H9 (cell line): Measurements from ENCODE around the gene CXXC5. TPM values are rescaled to one million over a fixed set of nuclear protein-coding genes. Genes with fewer than 3 reads are reported as not detected.

Experiments
- DNase-seq: peaks from one replicate; pipeline ENCODE4 v3.0.0-alpha.2; 2017
- H2AFZ ChIP-seq: one replicate; pipeline ENCODE4 v1.6.1; 2013; ENCODE audit warnings: mild to moderate bottlenecking, low read length, control low read depth, moderate library complexity
- H2AK5ac ChIP-seq: 2 replicates; pipeline ENCODE4 v1.6.1; 2013; ENCODE audit warnings: low read length, control low read depth, mixed read lengths; ENCODE audit not compliant: insufficient read length
- H2BK120ac ChIP-seq: one replicate; pipeline ENCODE4 v1.6.1; 2013; ENCODE audit warnings: low read depth, mild to moderate bottlenecking, low read length, control low read depth, inconsistent platforms; ENCODE audit not compliant: poor library complexity, severe bottlenecking
- H2BK12ac ChIP-seq: 2 replicates; pipeline ENCODE4 v1.6.1; 2013; ENCODE audit warnings: low read length, control low read depth, mixed read lengths, low read depth; ENCODE audit not compliant: insufficient read length
- H2BK15ac ChIP-seq: 2 replicates; pipeline ENCODE4 v1.6.1; 2013; ENCODE audit warnings: low read depth, low read length, control low read depth
- H2BK20ac ChIP-seq: one replicate; pipeline ENCODE4 v1.6.1; 2013; ENCODE audit warnings: low read depth, mild to moderate bottlenecking, low read length, control low read depth, inconsistent platforms; ENCODE audit not compliant: poor library complexity, severe bottlenecking
- H2BK5ac ChIP-seq: 2 replicates; pipeline ENCODE4 v1.6.1; 2013; ENCODE audit warnings: low read length, control low read depth, mixed read lengths; ENCODE audit not compliant: insufficient read length
- H3K14ac ChIP-seq: 2 replicates; pipeline ENCODE4 v1.6.1; 2013; ENCODE audit warnings: low read length, control low read depth; ENCODE audit not compliant: insufficient read depth
- H3K18ac ChIP-seq: 2 replicates; pipeline ENCODE4 v1.6.1; 2013; ENCODE audit warnings: low read depth, mild to moderate bottlenecking, mixed read lengths, low read length, control low read depth; ENCODE audit not compliant: insufficient read length
- H3K23ac ChIP-seq: 2 replicates; pipeline ENCODE4 v1.6.1; 2013; ENCODE audit warnings: low read length, control low read depth, mixed read lengths, low read depth; ENCODE audit not compliant: insufficient read length
- H3K23me2 ChIP-seq: 2 replicates; pipeline ENCODE4 v1.6.1; 2013; ENCODE audit warnings: low read depth, mild to moderate bottlenecking, mixed read lengths, low read length, control low read depth; ENCODE audit not compliant: insufficient read length, poor library complexity, severe bottlenecking
- H3K27ac ChIP-seq: 2 replicates; pipeline ENCODE4 v1.5.1; 2013; ENCODE audit warnings: low read length, control low read depth, mixed read lengths, low read depth; ENCODE audit not compliant: insufficient read length
- H3K27me3 ChIP-seq: 2 replicates; pipeline ENCODE4 v1.6.1; 2013; ENCODE audit warnings: low read length, control low read depth, inconsistent platforms; ENCODE audit not compliant: insufficient read depth
- H3K4ac ChIP-seq: 2 replicates; pipeline ENCODE4 v1.6.1; 2013; ENCODE audit warnings: low read depth, mild to moderate bottlenecking, control low read depth, inconsistent platforms, low read length, moderate library complexity
- H3K4me1 ChIP-seq: 2 replicates; pipeline ENCODE4 v1.6.1; 2013; ENCODE audit warnings: low read length, control low read depth, inconsistent platforms; ENCODE audit not compliant: insufficient read depth
- H3K4me2 ChIP-seq: 2 replicates; pipeline ENCODE4 v1.6.1; 2013; ENCODE audit warnings: low read length, control low read depth, mixed read lengths; ENCODE audit not compliant: insufficient read length, insufficient read depth
- H3K56ac ChIP-seq: 2 replicates; pipeline ENCODE4 v1.6.1; 2013; ENCODE audit warnings: low read depth, mild to moderate bottlenecking, mixed read lengths, low read length, control low read depth; ENCODE audit not compliant: insufficient read length
- H3K79me1 ChIP-seq: 2 replicates; pipeline ENCODE4 v1.6.1; 2013; ENCODE audit warnings: low read depth, mild to moderate bottlenecking, moderate library complexity, low read length, control low read depth, inconsistent platforms; ENCODE audit not compliant: insufficient read depth, poor library complexity, severe bottlenecking
- H3K79me2 ChIP-seq: 2 replicates; pipeline ENCODE4 v1.6.1; 2013; ENCODE audit warnings: low read length, control low read depth, inconsistent platforms; ENCODE audit not compliant: insufficient read depth
- H3K9ac ChIP-seq: 2 replicates; pipeline ENCODE4 v1.6.1; 2013; ENCODE audit warnings: low read length, control low read depth, mixed read lengths; ENCODE audit not compliant: insufficient read length; ENCODE audit errors: extremely low read depth
- H3K9me3 ChIP-seq: one replicate; pipeline ENCODE4 v1.6.1; 2013; ENCODE audit warnings: low read depth, low read length, inconsistent platforms; ENCODE audit not compliant: control insufficient read depth
- H3T11ph ChIP-seq: one replicate; pipeline ENCODE4 v1.6.1; 2013; ENCODE audit warnings: mild to moderate bottlenecking, low read length, control low read depth, inconsistent platforms
- H4K20me1 ChIP-seq: one replicate; pipeline ENCODE4 v1.6.1; 2013; ENCODE audit not compliant: control insufficient read depth, insufficient read length, insufficient read depth
- H4K5ac ChIP-seq: 2 replicates; pipeline ENCODE4 v1.6.1; 2013; ENCODE audit warnings: low read depth, mild to moderate bottlenecking, mixed read lengths, low read length, control low read depth; ENCODE audit not compliant: insufficient read length
- H4K8ac ChIP-seq: replicated peaks from 2 replicates; pipeline ENCODE4 v1.6.1; 2013; ENCODE audit warnings: low read length, control low read depth, mixed read lengths, low read depth; ENCODE audit not compliant: insufficient read length
- H4K91ac ChIP-seq: 2 replicates; pipeline ENCODE4 v1.6.1; 2013; ENCODE audit warnings: low read depth, mild to moderate bottlenecking, moderate library complexity, mixed read lengths, low read length, control low read depth; ENCODE audit not compliant: insufficient read length
- H3K27ac Mint-ChIP-seq, 3 experiments: 2 replicates in 2 of 3; 3 replicates in 1 of 3; pipeline ENCODE4 v1.8.0; 2020 to 2021; ENCODE audit warnings: mixed read lengths in 3 of 3, mild to moderate bottlenecking in 1 of 3, moderate library complexity in 1 of 3
- H3K27me3 Mint-ChIP-seq: 2 replicates; pipeline ENCODE4 v1.8.0; 2021; ENCODE audit warnings: low read depth, mild to moderate bottlenecking, moderate library complexity, mixed read lengths
- H3K36me3 Mint-ChIP-seq, 3 experiments: 2 replicates in 2 of 3; 3 replicates in 1 of 3; pipeline ENCODE4 v1.8.0; 2020 to 2021; ENCODE audit warnings: low read depth in 3 of 3, mixed read lengths in 3 of 3; ENCODE audit not compliant: insufficient read depth in 1 of 3
- H3K4me1 Mint-ChIP-seq, 2 experiments: 2 replicates each; pipeline ENCODE4 v1.8.0; 2020; ENCODE audit warnings: mixed read lengths in 2 of 2
- H3K4me3 Mint-ChIP-seq, 2 experiments: 2 replicates in 1 of 2; 3 replicates in 1 of 2; pipeline ENCODE4 v1.8.0; 2020 to 2021; ENCODE audit warnings: mild to moderate bottlenecking in 2 of 2, mixed read lengths in 2 of 2, moderate library complexity in 1 of 2
- H3K9me3 Mint-ChIP-seq, 2 experiments: 2 replicates in 1 of 2; 3 replicates in 1 of 2; pipeline ENCODE4 v1.8.0; 2020; ENCODE audit warnings: mild to moderate bottlenecking in 2 of 2, mixed read lengths in 2 of 2, moderate library complexity in 1 of 2
- WGBS: extraction: QIAGEN DNeasy Blood & Tissue Kit; methylation state at CpG from one replicate; pipeline ENCODE4 v1.1.7; 2013; ENCODE audit warnings: missing lambda C conversion rate, low lambda C conversion rate, mixed read lengths; ENCODE audit not compliant: insufficient read length; ENCODE audit errors: extremely low coverage; 5-methylcytosine and 5-hydroxymethylcytosine counted together
- total RNA-seq: library from RNA; stranded (reverse); gene quantifications from 2 replicates; pipeline ENCODE4 v1.2.1, GENCODE V29; 2021
- TF ChIP-seq, protein P1 (sequence below): fragments of 200-600 bp; sonication (generic); conservative IDR thresholded peaks from 3 replicates; pipeline ENCODE4 v1.8.0; 2021; ENCODE audit warnings: antibody characterized with exemption, mild to moderate bottlenecking

CXXC5 gene
- total RNA-seq, 1 experiment from 2014 or later = 105 TPM

DNA sequence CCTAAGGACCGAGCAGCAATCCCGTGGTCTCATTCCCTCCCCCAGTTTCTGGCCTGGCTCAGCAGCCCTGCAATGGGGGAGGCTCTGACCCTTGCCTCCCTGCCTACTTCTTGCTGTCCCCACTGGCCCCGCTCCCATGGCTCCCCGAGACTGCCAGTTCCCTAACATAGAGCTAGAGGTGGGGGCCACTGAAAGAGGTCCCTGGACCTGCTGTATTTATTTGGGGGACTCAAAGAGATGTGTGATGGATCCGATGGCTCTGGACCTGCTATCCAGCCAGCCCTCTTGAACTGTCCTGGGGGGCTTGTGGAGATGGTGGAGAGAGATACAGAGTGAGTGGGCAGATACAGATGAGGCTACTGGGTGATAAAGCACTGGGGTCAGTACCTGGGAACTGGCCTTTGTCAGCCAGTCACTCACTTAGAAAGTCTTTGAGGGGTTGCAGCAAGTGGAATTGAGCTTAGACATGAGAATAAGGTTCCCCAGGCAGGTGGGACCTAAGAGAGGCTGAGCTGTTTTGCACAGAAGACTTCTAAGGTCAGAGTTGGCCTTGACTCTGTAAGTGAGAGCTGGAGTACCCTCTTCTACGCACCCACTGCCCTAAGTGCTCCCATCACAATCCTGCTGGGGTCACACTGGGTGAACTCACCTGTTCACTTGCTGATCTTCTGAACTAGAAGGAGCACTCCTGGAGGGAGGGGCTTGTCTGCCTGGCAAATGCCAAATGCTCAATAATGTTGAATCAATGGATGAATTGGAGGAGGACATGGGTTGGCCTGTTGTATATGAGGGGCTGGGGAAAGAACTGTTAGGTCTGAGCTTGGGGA is 42.9 kb downstream of the CXXC5 start:
- Mint-ChIP-seq H3K27ac (no peak overlapping the region; a peak in 1 of 7 replicates), H3K27me3 (peaks cover 35% of the 10 kb centered on the region), H3K36me3 (peaks cover 2 to 12% (median 4%) of the 10 kb centered on the region in 3 experiments; a peak in 5 of 7 replicates), H3K9me3 (no peaks in the 10 kb centered on the region), H3K4me1 (peaks cover 50 to 68% of the 10 kb centered on the region in 2 experiments), H3K4me3 (peak overlapping the region in 1 of 2 experiments; percentile 0; a peak in 2 of 5 replicates)
- WGBS = no CpG with 5 or more reads among the region's 6 CpGs
- no peaks in the 10 kb centered on the region; the same call in 1 of the 2 replicates for H3K27me3 ChIP-seq
- H3K18ac ChIP-seq = no peak overlapping the region
- H3K4me1 ChIP-seq = peaks cover 14% of the 10 kb centered on the region
- H4K8ac ChIP-seq = no peak overlapping the region
- no peak overlapping the region for H3K9ac ChIP-seq
- no peak overlapping the region for H3K23ac ChIP-seq
- no peak overlapping the region for H2BK15ac ChIP-seq
- DNase-seq = no peak
- no peaks in the 10 kb centered on the region for H3K79me1 ChIP-seq
- no peak overlapping the region for H3K14ac ChIP-seq
- H2BK12ac ChIP-seq = no peak overlapping the region
- no peaks in the 10 kb centered on the region for H4K20me1 ChIP-seq
- no peak overlapping the region for H3K56ac ChIP-seq
- H4K91ac ChIP-seq = no peak overlapping the region
- H3T11ph ChIP-seq = no peak overlapping the region
- H2AK5ac ChIP-seq = no peak overlapping the region
- no peak overlapping the region for H3K4me2 ChIP-seq
- no peak overlapping the region for H3K27ac ChIP-seq
- no peak overlapping the region for H3K4ac ChIP-seq
- H4K5ac ChIP-seq = no peak overlapping the region
- no peak overlapping the region for H2BK5ac ChIP-seq
- H2BK120ac ChIP-seq = no peak overlapping the region
- no peaks in the 10 kb centered on the region for H3K9me3 ChIP-seq
- H3K79me2 ChIP-seq = no peaks in the 10 kb centered on the region
- H3K23me2 ChIP-seq = no peaks in the 10 kb centered on the region
- no peak overlapping the region for H2BK20ac ChIP-seq
- TF ChIP-seq, protein P1, sequence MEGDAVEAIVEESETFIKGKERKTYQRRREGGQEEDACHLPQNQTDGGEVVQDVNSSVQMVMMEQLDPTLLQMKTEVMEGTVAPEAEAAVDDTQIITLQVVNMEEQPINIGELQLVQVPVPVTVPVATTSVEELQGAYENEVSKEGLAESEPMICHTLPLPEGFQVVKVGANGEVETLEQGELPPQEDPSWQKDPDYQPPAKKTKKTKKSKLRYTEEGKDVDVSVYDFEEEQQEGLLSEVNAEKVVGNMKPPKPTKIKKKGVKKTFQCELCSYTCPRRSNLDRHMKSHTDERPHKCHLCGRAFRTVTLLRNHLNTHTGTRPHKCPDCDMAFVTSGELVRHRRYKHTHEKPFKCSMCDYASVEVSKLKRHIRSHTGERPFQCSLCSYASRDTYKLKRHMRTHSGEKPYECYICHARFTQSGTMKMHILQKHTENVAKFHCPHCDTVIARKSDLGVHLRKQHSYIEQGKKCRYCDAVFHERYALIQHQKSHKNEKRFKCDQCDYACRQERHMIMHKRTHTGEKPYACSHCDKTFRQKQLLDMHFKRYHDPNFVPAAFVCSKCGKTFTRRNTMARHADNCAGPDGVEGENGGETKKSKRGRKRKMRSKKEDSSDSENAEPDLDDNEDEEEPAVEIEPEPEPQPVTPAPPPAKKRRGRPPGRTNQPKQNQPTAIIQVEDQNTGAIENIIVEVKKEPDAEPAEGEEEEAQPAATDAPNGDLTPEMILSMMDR = no peak
- H2AFZ ChIP-seq = no peak overlapping the region
